HG03378 (cell line): ENCODE results near the gene DTL.

Source experiments
- ATAC-seq: cut with Tn5 transposase; IDR thresholded peaks from one replicate; pipeline ENCODE4 v1.9.1; 2021; ENCODE audit warnings: mild to moderate bottlenecking, moderate library complexity; ENCODE audit not compliant: unreplicated experiment

Gene DTL

GRCh38 chr1:212082765-212083406 lies 47.3 kb downstream of the DTL start:
- no peak for ATAC-seq

- no peak for ATAC-seq
Measured at GRCh38 chr1:212089560-212090163, 54.1 kb downstream of the DTL start.

DNA sequence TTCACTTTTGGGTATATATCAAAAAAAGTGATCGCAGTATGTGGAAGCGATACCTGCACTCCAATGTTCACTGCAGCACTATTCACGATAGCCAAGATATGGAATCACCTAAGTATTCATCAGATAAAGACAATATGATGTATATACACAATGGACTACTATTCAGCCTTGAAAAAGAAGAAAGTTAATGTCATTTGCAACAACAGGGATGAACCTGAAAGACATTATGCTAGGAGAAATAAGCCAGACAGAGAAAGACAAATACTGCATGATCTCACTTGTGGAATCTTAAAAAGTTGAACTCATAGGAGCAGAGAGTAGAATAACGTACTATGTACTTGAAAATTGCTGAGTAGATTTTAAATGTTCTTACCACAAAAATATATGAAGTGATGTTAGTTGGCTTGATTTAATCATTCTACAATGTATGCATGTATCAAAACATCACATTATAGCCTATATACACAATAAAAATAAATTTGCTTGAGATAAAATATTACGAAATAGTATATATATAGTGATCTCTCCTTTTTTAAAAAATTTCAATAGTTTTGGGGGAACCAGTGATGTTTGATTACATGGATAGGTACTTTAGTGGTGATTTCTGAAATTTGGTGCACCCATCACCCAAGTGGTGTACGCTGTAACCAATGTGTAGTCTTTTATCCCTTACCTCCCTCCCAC lies 56.0 kb downstream of the DTL start:
- no peak for ATAC-seq

GRCh38 chr1:212097360-212097759 lies 61.8 kb downstream of the DTL start:
- ATAC-seq, result no peak

GRCh38 chr1:212098310-212098709 lies 62.8 kb downstream of the DTL start:
- no peak for ATAC-seq

DNA sequence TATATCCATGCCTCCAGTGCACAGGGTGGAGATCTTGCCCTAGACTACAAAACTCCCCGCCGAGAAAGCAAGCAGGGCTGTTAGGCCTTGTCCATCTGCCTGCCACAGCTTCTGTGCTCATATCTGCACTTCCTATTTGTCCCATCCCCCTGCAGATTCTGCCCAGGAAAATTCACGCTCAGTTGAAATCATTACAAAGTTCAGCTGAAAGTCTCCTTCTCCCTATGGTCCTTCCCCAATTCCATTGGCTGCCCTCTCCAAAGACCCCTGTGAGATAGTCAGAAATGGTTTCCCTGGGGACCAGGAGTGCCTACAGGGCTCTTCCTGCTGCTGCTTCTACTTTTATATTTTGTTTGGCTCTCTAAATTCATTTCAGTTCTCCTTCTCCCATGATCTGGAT lies 63.2 kb downstream of the DTL start:
- ATAC-seq, result no peak

DNA sequence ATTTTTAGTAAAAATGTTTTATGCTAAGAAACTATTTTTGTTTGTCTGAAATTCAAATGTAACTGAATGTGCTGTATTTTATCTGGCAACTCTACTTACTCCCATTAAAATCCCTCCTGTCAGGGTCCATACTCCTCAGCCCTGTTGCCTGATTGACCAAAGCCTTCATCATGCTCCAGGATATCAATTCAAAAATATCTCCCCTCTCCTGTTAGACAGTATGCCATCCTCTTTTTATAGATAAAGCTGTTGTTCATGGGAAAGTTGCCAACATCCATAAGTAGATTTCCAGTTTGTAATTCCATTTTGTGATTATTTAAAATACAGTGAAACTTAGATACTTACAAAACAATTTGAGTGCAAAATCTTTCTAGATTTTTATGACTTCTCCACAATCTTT lies 65.7 kb downstream of the DTL start:
- no peak for ATAC-seq

DNA sequence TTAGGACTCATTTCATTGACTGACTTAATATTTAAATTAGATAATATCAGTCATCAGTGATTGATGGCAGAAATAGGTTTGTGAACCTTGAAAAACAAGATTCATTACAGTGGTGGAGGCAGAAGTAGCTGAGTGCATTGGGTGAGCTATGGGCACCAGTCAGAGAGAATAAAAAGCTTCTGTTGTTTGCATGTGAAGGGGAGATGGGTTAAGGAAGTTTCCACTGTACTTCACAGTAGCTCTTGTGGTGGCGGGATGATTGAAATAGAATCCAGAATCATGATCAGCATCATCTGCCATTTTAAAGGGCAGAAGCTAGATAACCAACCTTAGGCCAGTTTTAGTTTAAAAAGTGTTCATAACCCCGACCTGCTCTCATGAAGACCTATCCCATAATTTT lies 66.2 kb downstream of the DTL start:
- no peak for ATAC-seq

DNA sequence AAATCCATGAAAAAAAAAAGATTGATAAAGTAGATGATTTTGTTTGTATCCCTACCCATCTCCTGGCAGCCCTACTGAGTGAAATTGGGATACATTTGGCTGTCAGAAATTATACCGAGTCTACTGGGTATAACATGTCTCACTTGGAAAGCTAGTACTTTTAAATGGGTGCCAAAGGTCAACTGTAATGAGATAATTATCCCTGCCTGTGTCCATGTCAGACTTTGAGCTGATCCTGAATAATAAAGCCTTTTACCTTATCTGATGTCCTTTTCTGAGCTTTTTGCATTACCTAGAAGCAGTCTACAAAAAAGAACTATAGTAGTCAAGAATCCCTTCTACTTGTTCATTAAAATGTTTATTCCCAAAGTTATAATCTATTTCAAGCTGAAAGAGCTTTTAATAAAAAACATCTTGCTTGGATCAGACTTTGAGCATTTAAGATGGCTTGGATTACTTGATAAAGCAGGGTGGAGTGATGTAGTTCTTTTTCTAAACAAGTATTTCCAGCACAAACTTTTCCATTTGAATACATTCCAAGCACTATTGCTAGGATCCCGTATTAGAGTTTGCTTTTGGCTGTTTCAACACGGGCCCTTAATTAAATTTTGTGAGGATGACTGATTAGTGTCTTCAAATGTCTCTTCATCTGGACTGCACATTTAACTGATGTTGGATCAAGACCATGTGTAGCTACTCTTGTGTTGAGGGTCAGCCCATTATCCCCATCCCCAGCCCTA lies 69.2 kb downstream of the DTL start:
- no peak for ATAC-seq

GRCh38 chr1:212106286-212106792 lies 70.8 kb downstream of the DTL start:
- no peak for ATAC-seq

DNA sequence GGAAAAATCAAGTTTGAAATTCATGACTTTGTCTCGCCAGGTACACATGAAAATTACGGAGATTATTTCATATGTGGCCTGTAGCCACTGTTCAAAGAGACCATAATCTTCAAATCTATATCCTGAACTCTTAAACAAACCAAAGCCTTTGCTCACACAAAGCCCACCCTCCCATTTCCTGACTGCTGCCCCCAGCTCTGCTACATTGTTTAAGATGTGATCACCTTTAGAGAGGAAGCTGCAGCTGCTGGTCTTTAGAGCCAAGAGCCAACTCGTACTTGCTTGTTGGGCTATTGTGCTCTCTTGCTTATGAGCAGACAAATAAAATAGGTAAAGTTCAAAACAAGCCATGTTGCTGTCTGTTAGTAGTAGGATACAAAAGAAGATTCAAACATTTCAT lies 71.9 kb downstream of the DTL start:
- ATAC-seq, result no peak

DNA sequence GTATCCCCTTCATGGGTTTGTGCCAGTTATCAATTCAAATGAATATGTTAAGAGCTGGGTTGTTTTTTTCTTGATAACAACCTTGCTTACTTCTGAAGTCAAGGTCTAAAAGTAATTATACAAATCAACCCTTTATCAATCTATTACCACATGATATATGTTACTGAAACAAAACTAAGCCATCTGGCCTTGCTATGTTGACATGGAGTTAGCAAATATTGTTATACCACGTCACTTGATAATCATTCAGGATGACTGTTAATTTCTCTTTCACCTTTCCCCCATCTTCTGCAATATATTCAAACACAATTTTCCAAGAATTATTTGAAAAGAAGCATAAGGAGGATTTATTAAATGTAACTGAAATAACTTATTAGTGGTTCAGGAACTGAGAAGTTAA lies 72.6 kb downstream of the DTL start:
- ATAC-seq, result no peak

DNA sequence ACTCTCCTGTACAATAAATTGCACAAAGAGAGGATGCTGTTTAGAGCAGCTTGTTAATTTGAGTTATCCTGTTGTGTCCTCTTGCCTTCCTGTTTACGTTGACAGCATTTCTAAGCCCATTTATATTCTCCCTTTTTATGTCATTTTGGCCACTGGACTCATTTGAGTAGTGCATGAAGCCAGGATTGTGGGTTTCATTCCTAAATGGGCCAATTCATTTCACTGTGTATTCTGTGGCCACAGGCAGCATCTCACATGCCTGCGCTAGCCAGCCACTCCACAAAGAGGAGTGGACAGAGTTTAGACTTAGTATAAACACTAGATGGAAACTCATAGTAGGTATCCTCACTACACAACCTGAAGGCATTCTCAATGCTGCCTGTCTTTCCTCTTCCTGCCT lies 73.4 kb downstream of the DTL start:
- no peak for ATAC-seq

DNA sequence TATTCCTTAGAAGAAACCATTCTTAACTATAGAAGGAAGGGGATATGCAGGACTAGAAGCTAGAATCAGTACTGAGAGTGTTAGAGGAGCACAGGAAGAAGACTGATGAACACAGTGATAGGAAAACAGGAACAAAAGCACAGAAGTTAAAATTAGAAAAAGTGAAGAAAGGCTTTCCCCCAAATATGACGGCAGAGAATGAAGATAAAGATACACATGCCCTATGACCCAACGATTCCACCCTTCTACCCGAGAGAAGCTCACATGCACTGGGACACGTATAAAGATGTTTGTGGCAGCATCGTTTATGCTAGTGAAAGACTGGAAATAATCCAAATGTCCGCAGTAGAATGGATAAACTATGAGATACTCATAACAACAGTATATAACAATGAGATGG lies 74.2 kb downstream of the DTL start:
- no peak for ATAC-seq

GRCh38 chr1:212110617-212111016 lies 75.1 kb downstream of the DTL start:
- ATAC-seq, result no peak

DNA sequence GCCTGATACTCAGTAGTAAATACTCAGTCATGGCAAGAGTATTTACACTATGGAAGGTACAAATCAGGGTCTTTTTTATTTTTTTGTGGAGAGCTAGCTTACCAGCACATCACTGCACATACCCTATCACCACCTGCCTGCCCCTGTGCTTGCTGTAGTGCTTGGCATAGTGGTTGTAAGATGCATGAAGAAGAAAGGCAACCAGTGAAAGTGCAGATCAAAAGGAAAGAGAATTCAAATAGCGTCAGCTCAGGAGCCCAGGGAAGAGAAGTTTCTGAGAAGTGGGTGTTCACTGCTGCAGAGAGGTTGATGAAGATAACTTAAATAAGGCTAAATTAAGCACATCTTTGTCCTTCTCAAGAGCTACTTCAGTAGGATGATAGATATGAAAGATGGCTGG lies 76.0 kb downstream of the DTL start:
- ATAC-seq, result no peak

DNA sequence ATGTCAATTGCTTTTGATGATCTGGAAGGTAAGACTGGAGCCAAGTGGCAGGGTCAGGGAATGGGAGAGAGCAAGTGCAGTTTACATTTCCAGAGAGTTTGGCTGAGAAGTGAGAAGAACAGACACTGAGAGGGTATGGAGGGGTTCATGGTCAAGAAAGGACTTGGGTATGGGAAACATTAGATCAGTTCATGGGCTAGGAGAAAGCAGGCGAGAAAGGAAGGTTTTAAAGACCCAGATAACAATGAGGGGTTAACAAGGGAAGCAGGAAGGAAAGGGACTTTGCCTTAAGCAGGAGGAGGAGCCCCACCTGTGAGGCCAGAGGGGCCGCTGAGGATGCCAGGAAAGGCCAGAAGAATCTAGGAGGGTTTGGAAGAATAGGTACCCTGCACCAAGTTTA lies 78.2 kb downstream of the DTL start:
- no peak for ATAC-seq

DNA sequence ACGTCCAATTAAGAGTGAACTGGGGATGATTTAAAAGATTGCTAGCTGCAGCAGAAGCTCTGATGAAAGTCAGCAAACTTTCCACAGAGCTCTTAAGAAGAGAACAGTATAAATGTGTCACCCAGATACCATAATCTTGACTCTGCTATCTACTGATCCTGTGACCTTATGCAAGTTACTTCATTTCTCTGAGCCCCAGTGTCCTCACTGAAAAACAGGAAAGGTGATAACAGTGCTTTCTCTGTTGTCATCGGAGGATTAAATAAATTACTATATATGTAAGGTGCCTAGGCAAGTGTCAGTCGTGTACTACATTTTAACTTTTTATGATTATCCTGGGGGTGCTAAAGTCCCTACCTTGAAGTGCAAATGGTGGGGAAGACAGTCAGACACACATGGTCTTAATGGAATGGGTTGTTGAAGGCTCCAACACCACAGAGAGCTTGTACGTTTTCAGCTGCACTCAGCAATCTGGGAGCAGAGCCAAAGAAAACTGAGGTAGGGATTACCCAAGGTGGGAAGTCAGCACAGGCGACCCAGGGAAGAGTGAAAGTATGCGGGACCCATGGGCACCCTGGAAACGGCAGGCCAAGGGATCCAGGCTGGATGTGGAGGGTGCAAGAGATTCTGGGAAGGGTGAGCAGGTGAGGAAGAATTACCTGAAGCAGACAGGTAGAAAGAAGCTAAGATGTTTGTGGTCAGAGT lies 82.8 kb downstream of the DTL start:
- no peak for ATAC-seq

- no peak for ATAC-seq
Measured at GRCh38 chr1:212118872-212119260, 83.3 kb downstream of the DTL start.

DNA sequence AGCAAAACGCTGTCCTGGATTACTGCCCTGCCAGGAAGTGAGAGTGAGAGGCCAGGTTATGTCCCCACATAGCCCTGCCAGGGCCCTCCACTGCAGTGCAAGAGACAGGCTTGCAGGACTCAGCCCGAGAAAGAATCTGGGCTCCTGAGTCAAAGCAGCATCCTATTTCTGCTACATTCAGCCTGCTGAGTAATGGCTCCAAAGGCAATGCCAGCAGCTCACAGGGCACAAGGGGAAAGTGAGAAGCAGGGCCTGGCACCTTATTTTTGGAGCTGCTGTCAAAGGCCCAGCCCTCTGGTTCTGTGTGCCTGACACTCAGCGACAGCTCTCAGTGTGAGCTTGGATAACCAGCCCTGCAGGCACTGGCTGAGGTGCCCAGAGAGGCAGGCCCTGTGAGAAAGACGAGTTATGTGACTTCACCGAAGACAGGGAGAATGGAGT lies 83.9 kb downstream of the DTL start:
- ATAC-seq, result no peak

GRCh38 chr1:212119863-212120262 lies 84.3 kb downstream of the DTL start:
- no peak for ATAC-seq
